Hindlimb muscle (tissue), 1 donor: ENCODE data around the gene STRN4. TPM values are rescaled to one million over a fixed set of nuclear protein-coding genes. Genes with fewer than 3 reads are reported as not detected.
"Not testable (repeated sequence)": the region's sequence is repeated elsewhere in the genome, so short reads cannot be mapped to it uniquely, and the experiment has no call there.

ENCODE experiments used
- DNase-seq: peaks from one replicate; pipeline ENCODE4 v3.0.0-alpha.2; 2013
- polyA plus RNA-seq: library from polyadenylated mRNA; unstranded; fragments of 120-200 nt; gene quantifications from one replicate; pipeline ENCODE4 v1.2.1, GENCODE V29; 2013; ENCODE audit not compliant: insufficient read length

The STRN4 gene
- polyA plus RNA-seq, 1 donor, result 54.8 TPM

- DNase-seq, result not testable (repeated sequence)
Measured at GRCh38 chr19:46712768-46713338, 33.4 kb downstream of the STRN4 start.

DNA sequence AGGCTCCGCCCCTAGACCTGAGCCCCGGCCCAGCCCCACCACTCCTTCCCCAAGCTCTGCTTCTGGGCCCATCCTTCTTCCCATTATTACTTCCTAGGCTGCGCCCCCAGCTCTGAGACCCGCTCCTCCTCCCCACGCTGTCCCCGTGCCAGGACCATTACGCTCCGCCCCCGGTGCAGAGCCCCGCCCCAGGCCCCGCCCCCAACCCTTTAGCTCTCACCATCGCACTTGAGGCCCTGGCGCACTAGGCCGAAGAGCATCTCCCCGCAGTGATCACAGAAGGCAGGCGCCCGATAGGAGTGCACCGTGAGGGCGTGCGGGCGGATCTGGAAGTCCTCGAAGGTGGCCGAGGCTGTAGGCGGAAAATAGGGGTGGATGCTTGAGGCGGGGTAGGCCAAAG lies 35.6 kb downstream of the STRN4 start:
- no peak for DNase-seq

DNA sequence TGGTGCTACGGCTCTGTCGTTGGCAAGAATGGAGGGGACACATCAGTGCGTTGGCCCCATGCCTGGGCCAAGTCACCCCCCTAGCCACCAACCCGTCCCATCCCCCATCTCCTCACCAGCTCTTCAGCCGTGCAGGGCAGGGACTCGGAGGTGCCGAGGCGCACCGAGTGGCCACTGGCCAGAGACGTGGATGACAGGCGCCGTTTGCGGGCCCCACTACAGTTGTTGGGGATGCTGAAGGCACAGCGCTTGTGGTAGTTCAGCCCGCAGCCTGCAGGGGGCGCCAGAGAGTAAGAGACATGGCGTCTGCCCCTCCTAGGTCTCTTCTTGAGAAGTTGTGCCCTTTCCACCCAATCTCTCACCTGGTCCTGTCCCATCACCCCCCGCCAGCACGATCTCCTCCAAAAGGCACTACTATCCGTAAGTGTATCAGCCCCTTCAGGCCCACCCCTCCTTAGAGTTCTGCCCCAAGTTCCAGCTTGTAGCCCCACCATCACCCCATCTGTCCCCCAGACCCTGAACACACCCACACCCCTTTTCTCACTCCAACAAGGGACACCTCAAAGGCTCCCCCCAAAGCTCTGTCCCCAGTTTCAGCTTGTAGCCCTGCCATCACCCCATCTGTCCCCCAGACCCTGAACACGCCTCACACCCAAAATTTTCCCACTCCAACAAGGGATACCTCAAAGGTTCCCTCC lies 41.7 kb downstream of the STRN4 start:
- no peak for DNase-seq

GRCh38 chr19:46700704-46701103 lies 45.5 kb downstream of the STRN4 start:
- no peak for DNase-seq

GRCh38 chr19:46698395-46699321 lies 47.6 kb downstream of the STRN4 start:
- no peak for DNase-seq

DNA sequence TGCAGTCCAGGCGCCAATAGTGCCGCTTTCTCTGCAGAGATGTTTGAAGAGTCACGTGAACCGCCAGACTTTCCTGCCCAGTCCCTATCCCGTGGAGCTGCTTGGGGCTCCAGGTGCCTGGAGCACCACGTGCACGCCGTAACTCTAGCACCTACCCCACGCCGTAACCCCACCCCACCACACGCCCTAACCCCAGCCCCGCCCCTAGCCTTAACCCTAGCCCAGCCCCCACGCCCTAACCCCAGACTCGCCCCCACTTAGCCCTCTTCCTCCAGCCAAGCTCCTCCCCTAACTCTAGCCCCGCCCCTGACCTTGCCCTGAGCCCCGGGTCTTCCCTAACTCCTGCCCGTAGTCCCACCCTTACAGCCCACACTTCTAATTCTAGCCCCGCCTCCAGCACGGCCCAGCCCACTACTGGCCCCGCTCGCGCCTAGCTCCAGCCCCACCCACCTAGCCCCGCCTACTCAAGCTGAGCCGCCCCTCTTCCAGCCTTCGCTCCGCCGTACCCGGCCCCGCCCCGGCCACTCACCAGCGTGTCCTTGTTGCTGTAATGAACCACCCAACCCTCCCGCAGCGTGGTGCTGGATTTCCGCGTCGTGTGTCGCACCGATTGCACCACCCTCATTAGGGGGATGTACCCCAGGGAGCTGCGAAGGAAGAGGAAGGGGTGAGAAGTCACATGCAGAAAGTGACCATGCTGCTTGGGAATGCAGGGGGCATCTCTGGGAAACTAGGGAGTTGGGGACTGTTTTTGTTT lies 48.9 kb downstream of the STRN4 start:
- DNase-seq, result peak; percentile 64

- DNase-seq, result no peak
Measured at GRCh38 chr19:46696866-46697203, 49.4 kb downstream of the STRN4 start.

DNA sequence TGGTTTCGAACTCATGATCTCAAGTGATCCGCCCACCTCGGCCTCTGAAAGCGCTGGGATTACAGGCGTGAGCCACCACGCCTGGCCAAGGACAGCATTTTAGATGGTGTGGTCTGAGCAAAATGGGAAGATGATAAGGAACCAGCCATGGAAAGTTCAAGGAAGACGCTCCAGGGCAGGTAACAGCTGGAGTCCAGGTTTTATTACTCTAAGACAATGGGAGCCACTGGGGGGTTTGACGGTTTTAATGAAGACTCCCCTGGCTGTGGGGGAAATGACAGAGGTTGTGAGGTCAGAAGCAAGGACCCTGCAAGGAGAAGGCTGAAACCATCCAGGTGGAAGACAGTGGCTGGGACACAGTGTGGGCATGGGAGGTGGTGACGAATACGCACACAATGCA lies 50.2 kb downstream of the STRN4 start:
- DNase-seq, result no peak

GRCh38 chr19:46693760-46694159 lies 52.5 kb downstream of the STRN4 start:
- no peak for DNase-seq

DNA sequence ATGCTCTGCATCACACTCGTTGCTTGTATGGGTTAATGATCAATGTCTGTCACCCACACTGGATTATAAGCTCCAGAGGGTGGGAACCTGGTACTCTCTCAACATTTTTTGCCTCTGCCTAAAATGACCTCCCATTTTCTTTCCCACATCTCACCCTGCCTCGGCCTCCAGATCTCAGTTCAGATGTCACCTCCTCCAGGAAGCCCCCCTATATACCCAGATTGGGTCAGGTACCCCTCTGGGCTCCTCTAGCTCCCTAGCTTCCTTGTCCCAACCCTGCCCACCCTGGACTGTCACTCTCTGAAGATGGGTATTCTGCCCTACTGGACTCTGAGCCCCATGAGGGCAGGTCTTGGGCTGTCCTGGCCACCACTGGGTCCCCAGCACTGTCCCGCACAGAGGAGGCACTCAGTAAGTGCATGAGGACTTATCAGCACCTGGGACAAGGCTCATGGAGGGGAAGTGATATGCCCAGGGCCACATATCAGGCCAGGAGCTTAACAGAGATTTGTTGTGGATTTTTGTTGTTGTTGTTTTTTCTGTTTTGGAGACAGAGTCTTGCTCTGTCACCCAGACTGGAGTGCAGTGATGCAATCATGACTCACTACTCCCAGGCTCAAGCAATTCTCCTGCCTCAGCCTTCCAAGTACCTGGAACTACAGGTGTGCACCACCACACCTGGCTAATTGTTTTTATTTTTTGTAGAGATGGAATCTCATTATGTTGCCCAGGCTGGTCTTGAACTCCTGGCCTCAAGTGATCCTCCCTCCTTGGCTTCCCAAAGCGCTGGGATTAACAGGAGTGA lies 53.1 kb downstream of the STRN4 start:
- no peak for DNase-seq

GRCh38 chr19:46691948-46692347 lies 54.3 kb downstream of the STRN4 start:
- DNase-seq, result no peak

GRCh38 chr19:46691104-46691503 lies 55.1 kb downstream of the STRN4 start:
- no peak for DNase-seq

DNA sequence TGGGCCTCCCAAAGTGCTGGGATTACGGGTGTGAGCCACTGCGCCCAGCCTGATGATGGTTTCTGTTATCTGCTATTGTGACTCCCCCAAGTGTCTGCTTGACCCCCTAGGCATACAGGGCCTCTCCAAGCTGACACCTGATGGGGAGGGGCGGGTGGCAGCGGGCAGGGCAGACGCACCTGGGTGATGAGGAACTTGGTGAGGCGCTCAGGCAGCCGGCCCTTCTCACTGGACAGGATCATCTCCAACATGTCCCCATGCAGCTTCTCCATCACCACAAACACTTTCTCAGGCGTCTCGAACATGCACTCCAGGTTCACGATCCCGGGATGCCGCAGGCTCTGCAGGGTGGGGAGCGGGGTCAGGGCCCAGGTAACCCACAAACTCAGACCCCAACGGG lies 56.9 kb downstream of the STRN4 start:
- DNase-seq, result no peak

DNA sequence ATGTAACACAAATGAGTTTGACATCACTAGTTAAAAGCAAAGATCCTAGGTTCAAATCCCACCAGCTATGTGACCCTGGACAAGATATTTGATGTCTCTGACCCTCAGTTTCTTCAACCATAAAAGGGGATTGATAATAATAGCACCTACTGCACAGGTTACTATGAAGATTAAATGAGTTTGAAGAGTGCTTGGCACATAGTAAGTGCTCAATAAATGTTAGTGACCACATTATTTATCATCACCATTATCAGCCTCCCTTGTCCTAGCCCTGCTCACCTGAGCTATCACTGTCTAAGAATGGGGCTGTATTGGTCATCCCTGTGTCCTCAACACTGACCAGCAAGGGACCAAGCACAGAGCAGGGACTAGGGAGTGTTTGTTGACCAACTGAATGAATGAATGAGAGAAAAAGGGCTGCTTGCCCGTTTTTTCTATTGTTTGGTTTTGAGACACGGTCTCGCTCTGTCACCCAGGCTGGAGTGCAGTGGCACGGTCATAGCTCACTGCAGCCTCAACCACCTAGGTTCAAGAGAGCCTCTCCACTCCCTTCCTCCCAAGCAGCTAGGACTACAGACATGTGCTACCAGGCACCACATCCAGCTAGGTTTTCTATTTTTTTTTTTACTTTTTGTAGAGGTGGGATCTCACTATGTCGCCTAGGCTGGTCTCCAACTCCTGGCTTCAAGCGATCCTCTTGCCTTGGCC lies 58.7 kb downstream of the STRN4 start:
- no peak for DNase-seq

GRCh38 chr19:46685189-46685588 lies 61.1 kb downstream of the STRN4 start:
- DNase-seq, result no peak

DNA sequence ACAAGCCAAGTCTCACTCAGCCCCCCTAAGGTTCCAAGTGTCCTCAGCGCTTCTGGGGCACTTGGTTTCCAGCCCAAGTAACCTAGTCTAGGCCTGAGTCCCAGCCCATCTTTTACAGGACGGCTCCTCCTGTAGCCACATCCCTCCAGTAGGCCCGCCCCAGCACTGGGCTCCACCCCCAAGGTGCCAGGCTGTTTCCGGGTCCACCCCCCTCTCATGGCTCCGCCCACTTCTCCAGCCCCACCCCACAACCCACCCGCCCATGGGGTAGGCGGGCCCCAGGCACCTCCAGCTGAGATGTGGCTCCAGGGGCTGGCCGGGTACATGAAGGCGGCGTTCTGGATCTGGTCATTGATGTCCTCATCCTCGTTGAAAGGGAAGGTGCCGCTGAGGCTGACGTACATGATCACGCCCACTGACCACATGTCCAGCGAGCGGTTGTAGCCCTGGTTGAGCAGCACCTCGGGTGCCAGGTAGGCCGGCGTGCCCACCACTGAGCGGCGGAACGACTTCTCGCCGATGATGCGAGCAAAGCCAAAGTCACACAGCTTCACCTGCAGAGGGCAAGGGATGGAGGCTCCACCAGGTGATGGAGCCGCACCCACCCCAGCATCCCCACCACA lies 68.0 kb downstream of the STRN4 start:
- DNase-seq, result no peak

DNA sequence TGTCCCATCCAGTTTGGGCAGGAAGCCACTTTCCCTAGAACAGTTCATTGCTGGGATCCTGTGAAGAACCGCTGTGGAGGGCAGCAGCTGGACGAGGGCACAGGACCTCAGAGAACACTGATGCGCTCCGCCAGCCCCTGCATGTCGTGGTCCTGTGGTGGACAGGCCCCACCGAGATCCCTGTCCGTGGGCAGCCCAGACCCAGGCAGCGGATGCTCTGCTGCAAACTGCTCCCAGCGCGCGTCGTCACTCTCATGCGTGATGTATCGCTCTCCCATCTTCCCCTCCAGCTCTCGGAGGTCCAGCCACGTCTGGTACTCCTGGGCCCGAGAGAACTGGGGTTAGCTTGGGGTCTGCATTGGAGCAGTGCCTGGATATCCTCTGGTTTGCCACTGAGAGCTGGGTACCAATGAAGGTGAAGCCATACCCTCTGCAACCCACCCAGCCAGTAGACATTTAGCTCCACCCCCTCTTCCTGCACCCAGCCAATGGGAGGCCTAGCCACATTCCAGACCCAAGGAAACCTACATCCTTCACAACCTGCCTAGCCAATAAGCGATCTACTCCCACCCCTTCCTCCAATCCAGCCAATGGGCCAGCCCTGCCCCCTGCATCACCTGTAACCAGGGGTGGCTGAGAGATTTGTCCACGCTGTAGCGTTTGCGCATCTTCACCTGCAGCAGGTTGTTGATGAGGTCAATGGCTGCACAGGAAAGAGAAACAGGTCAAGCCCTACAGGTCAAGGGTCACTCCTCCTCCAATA lies 71.7 kb downstream of the STRN4 start:
- no peak for DNase-seq

DNA sequence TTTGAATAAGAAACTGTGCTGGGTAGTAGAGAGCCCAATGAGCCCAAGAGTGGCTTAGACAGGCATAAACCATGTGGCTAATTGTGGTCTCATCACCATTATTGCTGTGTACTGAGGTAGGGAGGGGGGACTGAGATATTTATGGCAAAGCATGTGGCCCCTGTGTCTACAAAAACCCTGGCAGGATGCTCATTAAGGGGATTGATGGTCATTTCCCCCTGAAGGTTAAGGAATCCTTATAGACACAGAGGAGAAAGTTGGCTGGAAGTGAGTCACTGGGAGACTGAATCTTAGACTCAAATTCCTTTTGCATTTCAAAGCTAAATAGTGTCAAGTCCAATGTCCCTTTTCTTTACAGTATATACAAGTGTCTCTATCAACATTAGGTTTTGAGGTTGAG lies 75.4 kb downstream of the STRN4 start:
- DNase-seq, result no peak
